H9 (cell line): ENCODE data around the gene LCNL1. TPM values are rescaled to one million over a fixed set of nuclear protein-coding genes. Genes with fewer than 3 reads are reported as not detected.

Experiments used
- DNase-seq: peaks from one replicate; pipeline ENCODE4 v3.0.0-alpha.2; 2017
- H2AFZ ChIP-seq: one replicate; pipeline ENCODE4 v1.6.1; 2013; ENCODE audit warnings: mild to moderate bottlenecking, low read length, control low read depth, moderate library complexity
- H2AK5ac ChIP-seq: 2 replicates; pipeline ENCODE4 v1.6.1; 2013; ENCODE audit warnings: low read length, control low read depth, mixed read lengths; ENCODE audit not compliant: insufficient read length
- H2BK120ac ChIP-seq: one replicate; pipeline ENCODE4 v1.6.1; 2013; ENCODE audit warnings: low read depth, mild to moderate bottlenecking, low read length, control low read depth, inconsistent platforms; ENCODE audit not compliant: poor library complexity, severe bottlenecking
- H2BK12ac ChIP-seq: 2 replicates; pipeline ENCODE4 v1.6.1; 2013; ENCODE audit warnings: low read length, control low read depth, mixed read lengths, low read depth; ENCODE audit not compliant: insufficient read length
- H2BK15ac ChIP-seq: 2 replicates; pipeline ENCODE4 v1.6.1; 2013; ENCODE audit warnings: low read depth, low read length, control low read depth
- H2BK20ac ChIP-seq: one replicate; pipeline ENCODE4 v1.6.1; 2013; ENCODE audit warnings: low read depth, mild to moderate bottlenecking, low read length, control low read depth, inconsistent platforms; ENCODE audit not compliant: poor library complexity, severe bottlenecking
- H2BK5ac ChIP-seq: 2 replicates; pipeline ENCODE4 v1.6.1; 2013; ENCODE audit warnings: low read length, control low read depth, mixed read lengths; ENCODE audit not compliant: insufficient read length
- H3K14ac ChIP-seq: 2 replicates; pipeline ENCODE4 v1.6.1; 2013; ENCODE audit warnings: low read length, control low read depth; ENCODE audit not compliant: insufficient read depth
- H3K18ac ChIP-seq: 2 replicates; pipeline ENCODE4 v1.6.1; 2013; ENCODE audit warnings: low read depth, mild to moderate bottlenecking, mixed read lengths, low read length, control low read depth; ENCODE audit not compliant: insufficient read length
- H3K23ac ChIP-seq: 2 replicates; pipeline ENCODE4 v1.6.1; 2013; ENCODE audit warnings: low read length, control low read depth, mixed read lengths, low read depth; ENCODE audit not compliant: insufficient read length
- H3K23me2 ChIP-seq: 2 replicates; pipeline ENCODE4 v1.6.1; 2013; ENCODE audit warnings: low read depth, mild to moderate bottlenecking, mixed read lengths, low read length, control low read depth; ENCODE audit not compliant: insufficient read length, poor library complexity, severe bottlenecking
- H3K27ac ChIP-seq: 2 replicates; pipeline ENCODE4 v1.5.1; 2013; ENCODE audit warnings: low read length, control low read depth, mixed read lengths, low read depth; ENCODE audit not compliant: insufficient read length
- H3K27me3 ChIP-seq: 2 replicates; pipeline ENCODE4 v1.6.1; 2013; ENCODE audit warnings: low read length, control low read depth, inconsistent platforms; ENCODE audit not compliant: insufficient read depth
- H3K4ac ChIP-seq: 2 replicates; pipeline ENCODE4 v1.6.1; 2013; ENCODE audit warnings: low read depth, mild to moderate bottlenecking, control low read depth, inconsistent platforms, low read length, moderate library complexity
- H3K4me1 ChIP-seq: 2 replicates; pipeline ENCODE4 v1.6.1; 2013; ENCODE audit warnings: low read length, control low read depth, inconsistent platforms; ENCODE audit not compliant: insufficient read depth
- H3K4me2 ChIP-seq: 2 replicates; pipeline ENCODE4 v1.6.1; 2013; ENCODE audit warnings: low read length, control low read depth, mixed read lengths; ENCODE audit not compliant: insufficient read length, insufficient read depth
- H3K56ac ChIP-seq: 2 replicates; pipeline ENCODE4 v1.6.1; 2013; ENCODE audit warnings: low read depth, mild to moderate bottlenecking, mixed read lengths, low read length, control low read depth; ENCODE audit not compliant: insufficient read length
- H3K79me1 ChIP-seq: 2 replicates; pipeline ENCODE4 v1.6.1; 2013; ENCODE audit warnings: low read depth, mild to moderate bottlenecking, moderate library complexity, low read length, control low read depth, inconsistent platforms; ENCODE audit not compliant: insufficient read depth, poor library complexity, severe bottlenecking
- H3K79me2 ChIP-seq: 2 replicates; pipeline ENCODE4 v1.6.1; 2013; ENCODE audit warnings: low read length, control low read depth, inconsistent platforms; ENCODE audit not compliant: insufficient read depth
- H3K9ac ChIP-seq: 2 replicates; pipeline ENCODE4 v1.6.1; 2013; ENCODE audit warnings: low read length, control low read depth, mixed read lengths; ENCODE audit not compliant: insufficient read length; ENCODE audit errors: extremely low read depth
- H3K9me3 ChIP-seq: one replicate; pipeline ENCODE4 v1.6.1; 2013; ENCODE audit warnings: low read depth, low read length, inconsistent platforms; ENCODE audit not compliant: control insufficient read depth
- H3T11ph ChIP-seq: one replicate; pipeline ENCODE4 v1.6.1; 2013; ENCODE audit warnings: mild to moderate bottlenecking, low read length, control low read depth, inconsistent platforms
- H4K20me1 ChIP-seq: one replicate; pipeline ENCODE4 v1.6.1; 2013; ENCODE audit not compliant: control insufficient read depth, insufficient read length, insufficient read depth
- H4K5ac ChIP-seq: 2 replicates; pipeline ENCODE4 v1.6.1; 2013; ENCODE audit warnings: low read depth, mild to moderate bottlenecking, mixed read lengths, low read length, control low read depth; ENCODE audit not compliant: insufficient read length
- H4K8ac ChIP-seq: replicated peaks from 2 replicates; pipeline ENCODE4 v1.6.1; 2013; ENCODE audit warnings: low read length, control low read depth, mixed read lengths, low read depth; ENCODE audit not compliant: insufficient read length
- H4K91ac ChIP-seq: 2 replicates; pipeline ENCODE4 v1.6.1; 2013; ENCODE audit warnings: low read depth, mild to moderate bottlenecking, moderate library complexity, mixed read lengths, low read length, control low read depth; ENCODE audit not compliant: insufficient read length
- H3K27ac Mint-ChIP-seq, 3 experiments: 2 replicates in 2 of 3; 3 replicates in 1 of 3; pipeline ENCODE4 v1.8.0; 2020 to 2021; ENCODE audit warnings: mixed read lengths in 3 of 3, mild to moderate bottlenecking in 1 of 3, moderate library complexity in 1 of 3
- H3K27me3 Mint-ChIP-seq: 2 replicates; pipeline ENCODE4 v1.8.0; 2021; ENCODE audit warnings: low read depth, mild to moderate bottlenecking, moderate library complexity, mixed read lengths
- H3K36me3 Mint-ChIP-seq, 3 experiments: 2 replicates in 2 of 3; 3 replicates in 1 of 3; pipeline ENCODE4 v1.8.0; 2020 to 2021; ENCODE audit warnings: low read depth in 3 of 3, mixed read lengths in 3 of 3; ENCODE audit not compliant: insufficient read depth in 1 of 3
- H3K4me1 Mint-ChIP-seq, 2 experiments: 2 replicates each; pipeline ENCODE4 v1.8.0; 2020; ENCODE audit warnings: mixed read lengths in 2 of 2
- H3K4me3 Mint-ChIP-seq, 2 experiments: 2 replicates in 1 of 2; 3 replicates in 1 of 2; pipeline ENCODE4 v1.8.0; 2020 to 2021; ENCODE audit warnings: mild to moderate bottlenecking in 2 of 2, mixed read lengths in 2 of 2, moderate library complexity in 1 of 2
- H3K9me3 Mint-ChIP-seq, 2 experiments: 2 replicates in 1 of 2; 3 replicates in 1 of 2; pipeline ENCODE4 v1.8.0; 2020; ENCODE audit warnings: mild to moderate bottlenecking in 2 of 2, mixed read lengths in 2 of 2, moderate library complexity in 1 of 2
- WGBS: extraction: QIAGEN DNeasy Blood & Tissue Kit; methylation state at CpG from one replicate; pipeline ENCODE4 v1.1.7; 2013; ENCODE audit warnings: missing lambda C conversion rate, low lambda C conversion rate, mixed read lengths; ENCODE audit not compliant: insufficient read length; ENCODE audit errors: extremely low coverage; 5-methylcytosine and 5-hydroxymethylcytosine counted together
- total RNA-seq: library from RNA; stranded (reverse); gene quantifications from 2 replicates; pipeline ENCODE4 v1.2.1, GENCODE V29; 2021
- TF ChIP-seq, protein P1 (sequence below): fragments of 200-600 bp; sonication (generic); conservative IDR thresholded peaks from 3 replicates; pipeline ENCODE4 v1.8.0; 2021; ENCODE audit warnings: antibody characterized with exemption, mild to moderate bottlenecking

LCNL1 gene
- total RNA-seq, 1 experiment from 2014 or later, result 0.20 TPM

DNA sequence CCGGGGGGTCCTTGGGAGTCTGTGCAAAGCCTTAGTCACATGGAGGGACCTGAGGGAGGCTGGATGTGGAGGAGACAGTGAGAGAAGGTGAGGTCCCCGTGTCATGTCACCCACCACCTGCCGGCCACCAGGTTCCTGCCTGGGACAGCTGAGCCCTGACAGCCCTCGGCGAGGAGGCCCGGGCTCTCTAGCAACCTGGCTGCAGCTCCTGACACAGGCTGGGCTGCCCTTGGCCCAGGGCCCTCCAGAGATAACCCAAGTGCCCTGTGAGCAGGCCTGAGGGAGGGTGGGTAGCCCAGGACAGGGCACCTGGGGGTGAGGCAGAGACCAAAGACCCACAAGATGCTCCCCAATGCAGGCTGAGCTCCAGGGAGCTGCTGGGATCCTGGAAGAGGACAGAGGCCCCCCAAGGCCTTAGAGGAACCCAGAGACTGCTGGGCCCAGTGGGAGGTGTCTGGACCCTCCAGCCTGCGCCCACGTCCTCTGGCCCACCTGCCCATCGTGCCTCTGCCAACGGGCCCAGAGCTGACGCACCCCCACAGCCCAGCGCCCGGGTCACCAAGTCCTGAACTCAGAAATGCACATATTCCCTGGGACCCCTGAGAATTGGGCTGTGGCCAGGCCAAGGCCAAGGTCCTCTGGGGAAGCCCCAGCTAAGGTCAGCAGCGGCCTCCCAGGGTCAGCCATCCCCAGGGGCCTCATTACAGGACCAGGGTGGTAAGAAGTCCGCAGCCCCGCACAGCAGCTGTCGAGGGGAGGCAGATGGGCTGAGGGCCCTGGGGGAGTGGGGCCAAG, 14.3 kb upstream of the LCNL1 start:
- Histone ChIP-seq H4K20me1 (no peaks in the 10 kb centered on the region), H3K79me1 (no peaks in the 10 kb centered on the region), H4K8ac (no peak overlapping the region), H4K5ac (no peak overlapping the region), H3K23me2 (no peaks in the 10 kb centered on the region), H3K27me3 (no peaks in the 10 kb centered on the region), H3K4me1 (peaks cover 2% of the 10 kb centered on the region; the same call in 1 of the 2 replicates), H4K91ac (no peak overlapping the region), H2AK5ac (no peak overlapping the region), H3K4me2 (no peak overlapping the region), H2BK12ac (no peak overlapping the region), H2AFZ (no peak overlapping the region), H3K9ac (no peak overlapping the region), H2BK15ac (no peak overlapping the region), H3K23ac (no peak overlapping the region), H2BK120ac (no peak overlapping the region), H3K9me3 (no peaks in the 10 kb centered on the region), H3K4ac (no peak overlapping the region), H3K18ac (no peak overlapping the region), H3T11ph (no peak overlapping the region), H3K56ac (no peak overlapping the region), H2BK5ac (no peak overlapping the region), H3K14ac (no peak overlapping the region), H3K79me2 (no peaks in the 10 kb centered on the region), H2BK20ac (no peak overlapping the region), H3K27ac (no peak overlapping the region)
- peaks cover 7 to 12% of the 10 kb centered on the region in 2 experiments for H3K4me1 Mint-ChIP-seq
- TF ChIP-seq, protein P1, sequence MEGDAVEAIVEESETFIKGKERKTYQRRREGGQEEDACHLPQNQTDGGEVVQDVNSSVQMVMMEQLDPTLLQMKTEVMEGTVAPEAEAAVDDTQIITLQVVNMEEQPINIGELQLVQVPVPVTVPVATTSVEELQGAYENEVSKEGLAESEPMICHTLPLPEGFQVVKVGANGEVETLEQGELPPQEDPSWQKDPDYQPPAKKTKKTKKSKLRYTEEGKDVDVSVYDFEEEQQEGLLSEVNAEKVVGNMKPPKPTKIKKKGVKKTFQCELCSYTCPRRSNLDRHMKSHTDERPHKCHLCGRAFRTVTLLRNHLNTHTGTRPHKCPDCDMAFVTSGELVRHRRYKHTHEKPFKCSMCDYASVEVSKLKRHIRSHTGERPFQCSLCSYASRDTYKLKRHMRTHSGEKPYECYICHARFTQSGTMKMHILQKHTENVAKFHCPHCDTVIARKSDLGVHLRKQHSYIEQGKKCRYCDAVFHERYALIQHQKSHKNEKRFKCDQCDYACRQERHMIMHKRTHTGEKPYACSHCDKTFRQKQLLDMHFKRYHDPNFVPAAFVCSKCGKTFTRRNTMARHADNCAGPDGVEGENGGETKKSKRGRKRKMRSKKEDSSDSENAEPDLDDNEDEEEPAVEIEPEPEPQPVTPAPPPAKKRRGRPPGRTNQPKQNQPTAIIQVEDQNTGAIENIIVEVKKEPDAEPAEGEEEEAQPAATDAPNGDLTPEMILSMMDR, result no peak
- no peak overlapping the region for H3K4me3 Mint-ChIP-seq
- no CpG with 5 or more reads among the region's 17 CpGs for WGBS
- peaks cover 16% of the 10 kb centered on the region for H3K27me3 Mint-ChIP-seq
- H3K9me3 Mint-ChIP-seq, result no peaks in the 10 kb centered on the region
- H3K36me3 Mint-ChIP-seq, result no peaks in the 10 kb centered on the region
- no peak overlapping the region for H3K27ac Mint-ChIP-seq
- DNase-seq, result no peak
